Measurements from ENCODE around the gene SIGLEC8.
A peak's percentile ranks its signal among the peaks of the same experiment; 100 is the strongest.
"Not testable (repeated sequence)": the region's sequence is repeated elsewhere in the genome, so short reads cannot be mapped to it uniquely, and the experiment has no call there.

The SIGLEC8 gene

GRCh38 chr19:51418707-51419106 lies 39.5 kb downstream of the SIGLEC8 start:
- Histone ChIP-seq H2AFZ (ENCODE audit: low read depth, low read length) (no peak overlapping the region; the same call in 1 of the 2 replicates), H3K4me2 (ENCODE audit: low read length) (peak overlapping the region; percentile 77), H4K20me1 (ENCODE audit: insufficient read depth, low read length) (no peaks in the 10 kb centered on the region), H3K79me2 (ENCODE audit: low read length) (peaks cover 23% of the 10 kb centered on the region), H3K4me3 (ENCODE audit: low read length) (peak overlapping the region; percentile 37; the same call in 1 of the 2 replicates), H3K36me3 (replicated peaks; ENCODE audit: low read depth, low read length) (peaks cover 23% of the 10 kb centered on the region), H3K9ac (ENCODE audit: low read length) (peak overlapping the region; percentile 33; the same call in 1 of the 2 replicates), H3K27me3 (ENCODE audit: low read depth, low read length) (peaks cover 10% of the 10 kb centered on the region), H3K27ac (ENCODE audit: low read length) (peak overlapping the region; percentile 92), H3K4me1 (ENCODE audit: low read length) (peaks cover 38% of the 10 kb centered on the region), H3K9me3 (ENCODE audit: insufficient read depth, low read length) (no peaks in the 10 kb centered on the region)
- TF ChIP-seq CTCF (IDR thresholded peaks at IDR 0.05; ENCODE audit: low read depth, low read length) (no peak), EZH2phosphoT487 (IDR thresholded peaks at IDR 0.05; ENCODE audit: low read depth) (no peak)

- Histone ChIP-seq H3K4me3 (ENCODE audit: low read length) (peak overlapping the region; percentile 78), H3K27ac (ENCODE audit: low read length) (peak overlapping the region; percentile 92)
These were observed 40.5 kb downstream of the SIGLEC8 start for GRCh38 chr19:51417810-51418157.

GRCh38 chr19:51417107-51417809 lies 41.0 kb downstream of the SIGLEC8 start, which contains the start of gene SIGLEC10:
SIGLEC10 (minus strand) TSS chr19:51417642; CDS start chr19:51417581, 61 bp downstream.
- Histone ChIP-seq H4K20me1 (ENCODE audit: insufficient read depth, low read length) (no peaks in the 10 kb centered on the region), H3K4me3 (ENCODE audit: low read length) (peak within 1 kb of the TSS; percentile 78), H3K4me2 (ENCODE audit: low read length) (peak within 1 kb of the TSS; percentile 77), H3K4me1 (ENCODE audit: low read length) (peaks cover 38% of the 10 kb centered on the region), H3K27me3 (ENCODE audit: low read depth, low read length) (peaks cover 8% of the 10 kb centered on the region), H3K9ac (ENCODE audit: low read length) (peak within 1 kb of the TSS; percentile 91), H3K27ac (ENCODE audit: low read length) (peak within 1 kb of the TSS; percentile 92), H3K36me3 (replicated peaks; ENCODE audit: low read depth, low read length) (peaks cover 32% of the 10 kb centered on the region), H3K9me3 (ENCODE audit: insufficient read depth, low read length) (no peaks in the 10 kb centered on the region), H2AFZ (ENCODE audit: low read depth, low read length) (no peak within 1 kb of the TSS; the same call in 1 of the 2 replicates), H3K79me2 (ENCODE audit: low read length) (peaks cover 23% of the 10 kb centered on the region)
- TF ChIP-seq EZH2phosphoT487 (IDR thresholded peaks at IDR 0.05; ENCODE audit: low read depth) (no peak), CTCF (IDR thresholded peaks at IDR 0.05; ENCODE audit: low read depth, low read length) (no peak)

More at GRCh38 chr19:51417810-51418157, 40.5 kb downstream of the SIGLEC8 start:
- TF ChIP-seq EZH2phosphoT487 (IDR thresholded peaks at IDR 0.05; ENCODE audit: low read depth) (no peak), CTCF (IDR thresholded peaks at IDR 0.05; ENCODE audit: low read depth, low read length) (no peak)
- Histone ChIP-seq H3K79me2 (ENCODE audit: low read length) (peaks cover 23% of the 10 kb centered on the region), H4K20me1 (ENCODE audit: insufficient read depth, low read length) (no peaks in the 10 kb centered on the region), H3K36me3 (replicated peaks; ENCODE audit: low read depth, low read length) (peaks cover 32% of the 10 kb centered on the region), H3K4me2 (ENCODE audit: low read length) (peak overlapping the region; percentile 77), H3K4me1 (ENCODE audit: low read length) (peaks cover 38% of the 10 kb centered on the region), H2AFZ (ENCODE audit: low read depth, low read length) (no peak overlapping the region), H3K9ac (ENCODE audit: low read length) (peak overlapping the region; percentile 91), H3K9me3 (ENCODE audit: insufficient read depth, low read length) (no peaks in the 10 kb centered on the region), H3K27me3 (ENCODE audit: low read depth, low read length) (peaks cover 8% of the 10 kb centered on the region)

GRCh38 chr19:51416422-51416821 lies 41.8 kb downstream of the SIGLEC8 start:
- Histone ChIP-seq H3K79me2 (ENCODE audit: low read length) (peaks cover 23% of the 10 kb centered on the region), H3K4me1 (ENCODE audit: low read length) (peaks cover 37% of the 10 kb centered on the region), H3K4me2 (ENCODE audit: low read length) (peak overlapping the region; percentile 77), H3K4me3 (ENCODE audit: low read length) (peak overlapping the region; percentile 78), H3K9ac (ENCODE audit: low read length) (peak overlapping the region; percentile 91), H3K36me3 (replicated peaks; ENCODE audit: low read depth, low read length) (peaks cover 35% of the 10 kb centered on the region), H3K27ac (ENCODE audit: low read length) (peak overlapping the region; percentile 92)
- H3K9me3 ChIP-seq (ENCODE audit: insufficient read depth, low read length); H3K27me3 ChIP-seq (ENCODE audit: low read depth, low read length); H2AFZ ChIP-seq (ENCODE audit: low read depth, low read length); H4K20me1 ChIP-seq (ENCODE audit: insufficient read depth, low read length): not testable (repeated sequence)

Measured in OCI-LY3 (cell line).